ENCODE measurements around the gene IGSF8. TPM values are rescaled to one million over a fixed set of nuclear protein-coding genes. Genes with fewer than 3 reads are reported as not detected.

IGSF8 gene
- total RNA-seq, 1 experiment from 2014 or later: 15.8 TPM

DNA sequence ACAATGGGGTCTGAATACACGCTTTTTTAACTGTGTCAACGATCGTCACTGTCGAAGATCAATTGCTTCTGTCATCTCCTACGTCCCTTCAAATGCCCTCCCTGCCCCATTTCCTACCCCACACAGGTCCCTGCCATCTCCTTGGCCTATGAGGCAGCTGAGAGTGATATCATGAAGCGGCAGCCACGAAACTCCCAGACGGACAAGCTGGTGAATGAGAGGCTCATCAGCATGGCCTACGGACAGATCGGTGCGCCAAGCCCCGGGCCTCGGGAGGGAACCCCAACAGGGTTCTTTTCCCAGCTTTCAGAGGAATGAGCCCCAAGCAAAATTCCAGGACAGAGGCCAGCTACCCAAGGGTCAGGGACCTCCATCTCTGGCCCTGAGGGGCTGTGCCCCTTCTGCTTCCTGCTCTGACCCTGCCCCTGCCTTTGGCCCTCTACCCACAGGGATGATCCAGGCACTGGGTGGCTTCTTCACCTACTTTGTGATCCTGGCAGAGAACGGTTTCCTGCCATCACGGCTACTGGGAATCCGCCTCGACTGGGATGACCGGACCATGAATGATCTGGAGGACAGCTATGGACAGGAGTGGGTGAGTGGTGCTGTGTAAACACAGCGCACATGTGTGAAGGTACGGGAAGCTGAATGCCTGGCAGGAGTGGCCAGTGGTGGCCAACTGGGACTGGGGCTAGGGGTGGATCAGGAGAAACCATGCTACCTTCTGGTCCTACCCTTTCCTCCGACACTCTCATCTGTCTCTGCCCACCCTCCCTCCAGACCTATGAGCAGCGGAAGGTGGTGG is 37.9 kb upstream of the IGSF8 start:
- no peaks in the 10 kb centered on the region for H4K20me1 ChIP-seq (ENCODE audit: insufficient read depth, low read depth, low read length)
- no peak overlapping the region for H3K4me2 ChIP-seq (ENCODE audit: low read depth, low read length, poor library complexity, severe bottlenecking)
- no peak for DNase-seq
- no peak overlapping the region for H3K9ac ChIP-seq (ENCODE audit: low read length)
- H3K79me2 ChIP-seq (ENCODE audit: low read length): no peaks in the 10 kb centered on the region
- no peaks in the 10 kb centered on the region for H3K9me2 ChIP-seq (replicated peaks; ENCODE audit: insufficient read depth, low read length)
- H2AFZ ChIP-seq (ENCODE audit: low read length): no peak overlapping the region
- H3K27ac ChIP-seq (ENCODE audit: low read length): no peak overlapping the region
- H3K36me3 ChIP-seq (ENCODE audit: insufficient read depth, low read length): no peaks in the 10 kb centered on the region
- no peaks in the 10 kb centered on the region for H3K9me3 ChIP-seq (ENCODE audit: low read length)
- H3K4me1 ChIP-seq (ENCODE audit: low read length): no peaks in the 10 kb centered on the region
- H3K27me3 ChIP-seq (ENCODE audit: low read length): no peaks in the 10 kb centered on the region
- H3K4me3 ChIP-seq (ENCODE audit: low read length): no peak overlapping the region

DNA sequence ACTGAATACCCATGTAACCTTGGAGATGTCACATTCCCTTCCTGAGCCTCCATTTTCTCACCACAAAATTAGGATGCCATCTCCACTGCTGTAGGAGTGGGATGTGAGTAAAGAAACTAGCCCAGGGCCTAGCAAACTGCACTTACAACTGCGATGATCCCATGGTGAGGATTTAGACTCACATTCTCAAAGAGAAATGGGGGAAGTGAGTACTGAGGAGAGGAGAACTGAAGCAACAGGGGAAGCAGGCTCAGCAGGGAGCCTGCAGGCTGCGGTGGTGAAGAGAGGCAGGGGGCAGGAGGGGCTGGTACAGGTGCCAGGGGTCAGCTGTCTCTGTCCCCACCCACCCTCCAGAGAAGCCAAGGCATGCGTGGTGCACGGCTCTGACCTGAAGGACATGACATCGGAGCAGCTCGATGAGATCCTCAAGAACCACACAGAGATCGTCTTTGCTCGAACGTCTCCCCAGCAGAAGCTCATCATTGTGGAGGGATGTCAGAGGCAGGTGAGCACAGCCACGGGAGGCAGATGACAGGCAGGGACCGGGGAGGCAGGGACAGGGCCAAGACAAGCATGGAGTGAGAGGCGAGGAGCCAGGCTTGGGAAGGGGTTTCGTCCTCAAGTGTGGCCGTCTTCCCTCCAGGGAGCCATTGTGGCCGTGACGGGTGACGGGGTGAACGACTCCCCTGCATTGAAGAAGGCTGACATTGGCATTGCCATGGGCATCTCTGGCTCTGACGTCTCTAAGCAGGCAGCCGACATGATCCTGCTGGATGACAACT is 36.6 kb upstream of the IGSF8 start:
- Histone ChIP-seq H3K9me3 (ENCODE audit: low read length) (no peaks in the 10 kb centered on the region), H3K36me3 (ENCODE audit: insufficient read depth, low read length) (no peaks in the 10 kb centered on the region), H3K9me2 (replicated peaks; ENCODE audit: insufficient read depth, low read length) (no peaks in the 10 kb centered on the region), H3K4me3 (ENCODE audit: low read length) (no peak overlapping the region), H3K79me2 (ENCODE audit: low read length) (no peaks in the 10 kb centered on the region), H3K4me1 (ENCODE audit: low read length) (no peaks in the 10 kb centered on the region), H2AFZ (ENCODE audit: low read length) (no peak overlapping the region), H3K27ac (ENCODE audit: low read length) (no peak overlapping the region), H4K20me1 (ENCODE audit: insufficient read depth, low read depth, low read length) (no peaks in the 10 kb centered on the region), H3K9ac (ENCODE audit: low read length) (no peak overlapping the region), H3K27me3 (ENCODE audit: low read length) (no peaks in the 10 kb centered on the region), H3K4me2 (ENCODE audit: low read depth, low read length, poor library complexity, severe bottlenecking) (no peak overlapping the region)
- DNase-seq: no peak

DNA sequence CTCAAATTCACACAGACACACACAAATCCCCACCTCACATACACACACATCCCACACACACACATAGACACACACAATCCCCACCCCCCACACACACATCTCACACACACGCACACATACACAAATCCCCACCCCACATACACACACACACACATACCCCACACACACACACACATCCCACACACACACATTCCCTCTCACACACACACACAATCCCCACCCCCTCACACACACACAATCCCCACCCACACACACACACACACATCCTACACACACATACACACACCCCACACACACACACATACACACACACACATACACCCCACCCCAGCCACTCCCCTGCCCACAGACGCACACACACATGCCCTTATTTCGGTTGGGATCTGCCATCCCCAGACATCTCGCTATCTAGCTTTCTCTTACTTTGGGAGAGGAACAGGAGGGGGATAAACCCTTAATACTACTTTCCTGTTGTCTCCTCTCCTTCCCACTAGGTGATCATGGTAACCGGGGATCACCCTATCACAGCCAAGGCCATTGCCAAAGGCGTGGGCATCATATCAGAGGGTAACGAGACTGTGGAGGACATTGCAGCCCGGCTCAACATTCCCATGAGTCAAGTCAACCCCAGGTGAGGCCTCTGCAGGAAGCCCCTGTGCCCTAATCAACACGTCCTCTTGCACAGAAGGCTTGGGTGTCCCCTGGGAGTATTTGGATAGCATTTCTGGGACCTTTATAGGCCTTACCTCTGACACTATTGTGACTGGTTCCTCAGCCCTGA is 35.8 kb upstream of the IGSF8 start:
- Histone ChIP-seq H3K4me1 (ENCODE audit: low read length) (no peaks in the 10 kb centered on the region), H3K27me3 (ENCODE audit: low read length) (no peaks in the 10 kb centered on the region), H4K20me1 (ENCODE audit: insufficient read depth, low read depth, low read length) (no peaks in the 10 kb centered on the region), H3K36me3 (ENCODE audit: insufficient read depth, low read length) (no peaks in the 10 kb centered on the region), H3K9ac (ENCODE audit: low read length) (no peak overlapping the region), H3K9me3 (ENCODE audit: low read length) (no peaks in the 10 kb centered on the region), H3K9me2 (replicated peaks; ENCODE audit: insufficient read depth, low read length) (no peaks in the 10 kb centered on the region), H2AFZ (ENCODE audit: low read length) (no peak overlapping the region), H3K4me3 (ENCODE audit: low read length) (no peak overlapping the region), H3K79me2 (ENCODE audit: low read length) (no peaks in the 10 kb centered on the region), H3K27ac (ENCODE audit: low read length) (no peak overlapping the region), H3K4me2 (ENCODE audit: low read depth, low read length, poor library complexity, severe bottlenecking) (no peak overlapping the region)
- no peak for DNase-seq

DNA sequence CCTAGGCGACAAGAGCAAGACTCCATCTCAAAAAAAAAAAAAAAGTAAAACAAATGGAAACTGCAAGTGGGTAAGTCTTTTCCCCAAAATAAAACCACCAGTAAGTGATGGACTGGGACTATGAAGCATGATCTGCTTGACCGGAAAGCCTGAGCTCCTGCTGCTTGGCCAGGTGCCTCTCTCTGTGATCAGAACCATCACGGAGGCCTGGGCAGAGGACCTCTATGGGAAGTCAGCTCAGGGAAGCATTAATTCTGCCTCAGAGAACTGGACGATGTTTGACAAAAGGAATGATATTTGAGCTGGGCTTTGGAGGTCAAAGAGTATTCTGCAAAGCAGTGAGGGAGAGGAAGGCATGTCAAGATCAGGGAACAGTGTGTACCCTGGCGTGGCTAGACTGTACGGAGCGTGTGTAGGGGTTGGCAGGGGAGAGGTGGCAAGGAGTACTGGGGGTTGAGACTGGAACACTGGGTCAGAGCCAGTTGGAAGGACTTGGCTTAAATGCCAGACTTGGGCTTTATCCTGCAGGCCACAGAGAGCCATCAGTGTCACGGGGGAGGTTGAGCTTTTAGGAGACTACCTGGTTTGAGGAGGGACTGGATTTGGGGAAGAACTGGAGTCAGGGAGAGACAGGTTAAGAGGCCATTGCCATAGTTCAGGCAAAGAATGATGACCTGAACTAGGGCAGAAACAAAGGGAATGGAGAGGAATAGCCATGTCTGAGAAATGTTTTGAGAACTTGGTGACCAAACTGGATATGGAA is 33.6 kb upstream of the IGSF8 start:
- no peak overlapping the region for H2AFZ ChIP-seq (ENCODE audit: low read length)
- H3K9me2 ChIP-seq (replicated peaks; ENCODE audit: insufficient read depth, low read length): no peaks in the 10 kb centered on the region
- H3K9ac ChIP-seq (ENCODE audit: low read length): no peak overlapping the region
- H3K27ac ChIP-seq (ENCODE audit: low read length): no peak overlapping the region
- no peaks in the 10 kb centered on the region for H3K79me2 ChIP-seq (ENCODE audit: low read length)
- H3K4me3 ChIP-seq (ENCODE audit: low read length): no peak overlapping the region
- no peaks in the 10 kb centered on the region for H4K20me1 ChIP-seq (ENCODE audit: insufficient read depth, low read depth, low read length)
- no peak overlapping the region for H3K4me2 ChIP-seq (ENCODE audit: low read depth, low read length, poor library complexity, severe bottlenecking)
- DNase-seq: no peak
- no peaks in the 10 kb centered on the region for H3K27me3 ChIP-seq (ENCODE audit: low read length)
- no peaks in the 10 kb centered on the region for H3K36me3 ChIP-seq (ENCODE audit: insufficient read depth, low read length)
- H3K9me3 ChIP-seq (ENCODE audit: low read length): no peaks in the 10 kb centered on the region
- H3K4me1 ChIP-seq (ENCODE audit: low read length): no peaks in the 10 kb centered on the region

DNA sequence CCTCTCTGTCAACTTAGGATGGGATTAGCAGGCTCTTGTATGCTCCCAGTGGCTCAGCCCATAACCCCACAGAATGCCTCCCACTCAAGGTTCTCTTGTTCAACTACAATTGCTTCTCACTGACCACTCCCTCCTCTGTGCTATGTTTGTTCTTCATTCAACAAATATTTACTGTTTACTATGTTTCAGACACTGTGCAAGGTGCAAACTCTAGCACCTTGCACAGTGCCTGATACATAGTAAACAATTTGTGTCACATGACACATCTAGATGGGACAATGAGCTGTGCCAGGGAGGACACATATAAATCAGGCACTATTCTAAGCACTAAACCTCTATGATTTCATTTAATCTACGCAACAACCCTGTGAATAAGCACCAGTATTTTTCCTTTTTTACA is 32.5 kb upstream of the IGSF8 start:
- Histone ChIP-seq H3K36me3 (ENCODE audit: insufficient read depth, low read length) (no peaks in the 10 kb centered on the region), H3K9me2 (replicated peaks; ENCODE audit: insufficient read depth, low read length) (no peaks in the 10 kb centered on the region), H4K20me1 (ENCODE audit: insufficient read depth, low read depth, low read length) (no peaks in the 10 kb centered on the region), H3K4me2 (ENCODE audit: low read depth, low read length, poor library complexity, severe bottlenecking) (no peak overlapping the region), H2AFZ (ENCODE audit: low read length) (no peak overlapping the region), H3K27me3 (ENCODE audit: low read length) (no peaks in the 10 kb centered on the region), H3K4me1 (ENCODE audit: low read length) (no peaks in the 10 kb centered on the region), H3K4me3 (ENCODE audit: low read length) (no peak overlapping the region), H3K79me2 (ENCODE audit: low read length) (no peaks in the 10 kb centered on the region), H3K27ac (ENCODE audit: low read length) (no peak overlapping the region), H3K9ac (ENCODE audit: low read length) (no peak overlapping the region), H3K9me3 (ENCODE audit: low read length) (no peaks in the 10 kb centered on the region)
- no peak for DNase-seq

DNA sequence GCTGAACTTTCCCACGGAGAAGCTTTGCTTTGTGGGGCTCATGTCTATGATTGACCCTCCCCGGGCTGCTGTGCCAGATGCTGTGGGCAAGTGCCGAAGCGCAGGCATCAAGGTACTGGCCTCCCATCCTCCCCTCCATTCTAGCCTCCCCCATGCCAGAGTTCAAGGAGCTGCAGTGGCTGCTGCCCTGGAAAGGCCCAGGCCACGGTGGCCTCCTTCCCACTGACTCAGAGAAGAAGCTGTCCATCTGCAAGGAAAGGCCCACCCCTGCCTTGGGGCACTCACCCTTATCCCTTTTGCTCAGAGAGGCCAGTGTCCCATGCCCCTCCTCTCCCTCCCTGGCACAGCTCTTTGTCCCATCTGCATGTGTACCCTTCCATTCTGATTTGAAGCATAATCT is 32.1 kb upstream of the IGSF8 start:
- DNase-seq: no peak
- no peaks in the 10 kb centered on the region for H3K36me3 ChIP-seq (ENCODE audit: insufficient read depth, low read length)
- no peaks in the 10 kb centered on the region for H4K20me1 ChIP-seq (ENCODE audit: insufficient read depth, low read depth, low read length)
- H3K9me2 ChIP-seq (replicated peaks; ENCODE audit: insufficient read depth, low read length): no peaks in the 10 kb centered on the region
- no peak overlapping the region for H3K4me2 ChIP-seq (ENCODE audit: low read depth, low read length, poor library complexity, severe bottlenecking)
- no peaks in the 10 kb centered on the region for H3K79me2 ChIP-seq (ENCODE audit: low read length)
- H3K9me3 ChIP-seq (ENCODE audit: low read length): no peaks in the 10 kb centered on the region
- no peak overlapping the region for H2AFZ ChIP-seq (ENCODE audit: low read length)
- no peaks in the 10 kb centered on the region for H3K4me1 ChIP-seq (ENCODE audit: low read length)
- H3K27ac ChIP-seq (ENCODE audit: low read length): no peak overlapping the region
- no peaks in the 10 kb centered on the region for H3K27me3 ChIP-seq (ENCODE audit: low read length)
- H3K9ac ChIP-seq (ENCODE audit: low read length): no peak overlapping the region
- H3K4me3 ChIP-seq (ENCODE audit: low read length): no peak overlapping the region

DNA sequence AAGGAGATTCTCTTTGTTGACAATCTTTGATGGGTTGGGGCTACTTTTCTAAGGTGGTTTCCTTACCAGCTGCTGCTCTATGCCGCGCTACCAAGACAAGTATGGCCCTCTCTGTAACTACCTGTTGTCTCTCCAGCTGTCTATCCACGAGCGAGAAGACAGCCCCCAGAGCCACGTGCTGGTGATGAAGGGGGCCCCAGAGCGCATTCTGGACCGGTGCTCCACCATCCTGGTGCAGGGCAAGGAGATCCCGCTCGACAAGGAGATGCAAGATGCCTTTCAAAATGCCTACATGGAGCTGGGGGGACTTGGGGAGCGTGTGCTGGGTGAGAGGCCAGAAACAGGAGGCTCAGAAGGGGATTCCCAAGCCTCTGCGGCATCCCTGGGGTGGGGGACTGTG is 31.5 kb upstream of the IGSF8 start:
- Histone ChIP-seq H3K79me2 (ENCODE audit: low read length) (no peaks in the 10 kb centered on the region), H3K36me3 (ENCODE audit: insufficient read depth, low read length) (no peaks in the 10 kb centered on the region), H3K27me3 (ENCODE audit: low read length) (no peaks in the 10 kb centered on the region), H3K4me3 (ENCODE audit: low read length) (no peak overlapping the region), H4K20me1 (ENCODE audit: insufficient read depth, low read depth, low read length) (no peaks in the 10 kb centered on the region), H2AFZ (ENCODE audit: low read length) (no peak overlapping the region), H3K9me2 (replicated peaks; ENCODE audit: insufficient read depth, low read length) (no peaks in the 10 kb centered on the region), H3K4me1 (ENCODE audit: low read length) (no peaks in the 10 kb centered on the region), H3K9ac (ENCODE audit: low read length) (no peak overlapping the region), H3K4me2 (ENCODE audit: low read depth, low read length, poor library complexity, severe bottlenecking) (no peak overlapping the region), H3K27ac (ENCODE audit: low read length) (no peak overlapping the region), H3K9me3 (ENCODE audit: low read length) (no peaks in the 10 kb centered on the region)
- no peak for DNase-seq
